ENCODE results near the gene TCFL5.
A peak's percentile ranks its signal among the peaks of the same experiment; 100 is the strongest.
"Not testable (repeated sequence)": the region's sequence is repeated elsewhere in the genome, so short reads cannot be mapped to it uniquely, and the experiment has no call there.

TCFL5 gene

DNA sequence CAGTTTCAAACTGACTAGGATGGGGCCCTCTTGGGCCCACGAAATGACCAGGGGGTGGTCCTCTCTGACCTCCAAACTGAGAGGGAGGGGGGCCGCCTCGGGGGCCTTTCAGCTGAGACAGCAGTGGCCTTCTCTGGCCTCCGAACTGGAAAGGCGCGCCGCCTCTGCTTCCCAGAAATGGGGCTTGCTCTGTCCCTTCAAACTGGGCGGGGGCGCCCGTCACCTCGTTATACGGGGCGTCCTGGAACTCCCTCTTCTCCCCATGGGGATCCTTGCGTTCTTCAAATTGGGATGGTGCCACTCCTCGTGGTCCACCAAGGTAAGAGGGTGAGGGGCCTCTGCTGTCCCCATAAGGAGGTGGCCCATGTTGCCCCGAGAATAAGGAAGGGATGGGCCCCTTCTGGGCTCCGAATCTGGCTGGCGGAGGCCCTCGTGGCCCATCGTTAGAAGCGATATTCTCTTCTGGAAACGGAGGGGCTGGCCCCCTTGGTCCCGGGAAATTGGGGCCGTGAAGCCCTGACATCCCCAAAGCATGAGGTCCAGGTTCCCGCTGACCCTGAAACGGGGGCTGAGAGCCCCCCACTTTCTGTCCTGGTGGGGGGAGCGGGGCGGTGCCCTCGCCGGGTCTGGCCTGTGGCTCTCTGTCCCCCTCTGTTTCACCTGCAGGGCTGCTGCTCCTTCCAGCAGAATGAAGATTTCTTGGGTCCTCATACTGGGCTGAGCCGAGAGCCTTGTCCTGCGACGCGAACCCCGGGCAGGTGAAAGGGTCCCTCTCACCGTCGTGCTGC, 18.7 kb upstream of the TCFL5 start:
- DNase-seq (ENCODE audit: low read depth in 2 of 2) = no peak

DNA sequence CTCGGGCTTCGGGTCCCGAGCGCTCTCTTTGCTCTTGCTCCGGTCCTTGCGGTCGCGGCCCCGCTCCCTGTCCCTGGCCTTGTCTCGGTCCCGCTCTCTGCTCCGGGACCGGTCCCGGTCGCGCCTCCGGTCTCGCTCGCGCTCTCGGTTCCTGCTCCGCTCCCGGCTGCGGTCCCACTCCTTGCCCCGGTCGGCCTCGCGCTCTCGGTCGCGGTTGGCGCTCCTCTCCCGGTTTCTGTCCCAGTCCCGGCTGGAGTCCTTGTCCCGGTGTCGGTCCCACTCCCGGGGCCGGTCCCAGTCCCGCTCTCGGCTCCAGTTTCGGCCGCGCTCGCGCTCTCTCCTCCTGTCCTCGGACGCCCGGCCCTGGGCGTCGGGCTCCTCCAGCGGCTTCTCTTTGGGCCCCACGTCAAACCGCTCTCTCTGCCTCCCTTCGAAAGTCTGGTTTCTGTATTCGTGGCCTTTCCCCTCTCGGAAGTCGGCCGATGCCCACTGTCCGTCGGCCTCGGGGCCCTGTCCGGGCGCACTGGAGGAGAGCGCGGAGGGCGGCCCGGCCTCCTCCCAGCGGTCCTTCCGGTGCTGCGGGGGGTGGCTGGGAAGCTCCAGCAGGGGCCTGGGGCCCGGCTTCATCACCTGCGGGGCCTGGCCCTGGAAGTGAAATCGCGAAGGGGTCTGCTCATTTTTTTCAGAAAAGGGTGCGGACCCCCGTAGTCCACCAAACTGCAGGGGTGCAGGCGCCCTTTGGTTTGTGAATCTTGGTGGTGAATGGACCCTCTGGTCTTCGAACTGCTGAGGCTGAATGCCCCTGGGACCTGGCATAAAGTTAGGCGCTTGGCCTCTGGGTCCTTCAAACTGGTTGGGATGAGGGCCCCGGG, 17.9 kb upstream of the TCFL5 start:
- no peak for DNase-seq (ENCODE audit: low read depth in 2 of 2)

DNA sequence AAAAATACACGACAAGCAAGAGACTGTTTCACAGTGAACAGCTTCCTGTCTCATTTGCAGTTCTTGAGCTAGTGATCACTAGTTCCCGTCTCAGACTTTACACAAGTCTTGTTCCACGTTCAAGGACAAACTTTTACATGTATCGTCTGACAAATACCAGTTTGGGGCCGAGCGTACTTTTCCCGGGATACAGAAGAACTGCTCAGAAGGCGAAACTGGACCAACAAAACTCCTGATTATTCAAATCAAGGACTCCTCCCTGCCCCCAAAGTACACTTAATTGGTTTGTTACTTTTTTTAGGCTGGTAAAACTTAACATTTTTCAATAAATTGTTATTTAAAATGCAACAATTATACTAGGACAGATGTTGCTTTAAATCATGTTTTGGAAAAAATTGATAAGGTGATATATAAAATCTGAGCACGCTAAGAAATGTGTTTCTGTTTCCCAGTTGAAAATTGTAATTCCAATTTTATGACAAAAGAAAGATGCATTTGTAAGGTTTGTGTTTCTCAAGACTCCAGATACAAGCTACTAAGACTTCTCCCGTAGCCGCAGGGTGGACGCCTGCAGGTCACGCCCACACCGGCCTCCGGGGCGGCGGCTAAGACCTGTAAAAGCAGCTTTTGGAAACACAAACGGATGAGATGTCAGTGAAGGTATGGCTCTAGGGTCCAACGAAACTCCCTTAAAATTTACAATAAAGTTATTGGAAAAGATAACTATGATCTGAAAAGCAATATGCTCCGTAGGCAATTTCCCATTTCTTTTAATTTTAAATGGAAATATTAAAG, 16.8 kb upstream of the TCFL5 start:
- no peak for DNase-seq (ENCODE audit: low read depth in 2 of 2)

DNA sequence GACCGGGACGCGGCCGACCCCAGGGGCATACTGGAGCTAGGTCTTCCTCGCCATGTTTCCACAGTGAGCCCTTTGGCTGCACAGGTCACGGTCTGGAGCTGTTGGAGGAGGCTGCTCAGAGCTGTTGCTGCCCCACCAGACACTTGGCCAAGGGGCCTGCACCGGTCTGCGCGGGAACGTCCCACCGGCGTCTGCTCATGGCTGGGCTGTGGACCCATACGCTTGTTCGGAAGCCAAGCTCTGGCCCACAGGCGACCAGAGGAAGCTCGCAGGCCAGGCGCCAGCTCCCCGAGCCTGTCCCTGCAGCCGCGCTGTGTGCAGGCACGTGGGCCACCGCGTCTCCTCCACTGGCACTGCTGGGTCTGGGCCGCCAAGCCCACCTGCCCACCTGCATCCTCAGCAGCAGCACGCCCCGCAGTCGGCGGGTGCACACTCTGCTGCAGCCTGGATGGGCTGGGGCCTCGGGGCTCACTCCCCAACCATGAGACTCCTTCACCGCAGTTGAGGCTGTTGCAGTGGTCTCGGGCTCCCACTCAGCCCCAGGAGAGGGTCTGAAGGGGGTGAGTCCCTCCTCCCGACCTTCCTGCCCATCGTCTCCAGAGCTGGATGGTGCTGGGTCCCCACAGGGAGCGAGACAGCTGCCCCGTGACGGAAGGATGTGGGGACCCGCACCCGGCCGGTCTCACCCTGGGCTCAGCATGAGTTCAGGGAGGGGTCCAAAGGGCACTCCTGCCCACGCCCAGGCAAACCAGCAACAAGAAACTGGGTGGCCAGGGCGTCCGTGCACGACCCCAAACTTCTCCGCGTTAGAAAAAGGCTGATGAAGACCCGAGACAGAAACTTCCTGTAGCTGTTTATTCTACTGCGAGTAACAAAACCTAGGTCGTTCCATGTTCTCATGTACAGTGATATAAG, 15.5 kb upstream of the TCFL5 start:
- DNase-seq (ENCODE audit: low read depth in 2 of 2) = no peak

DNA sequence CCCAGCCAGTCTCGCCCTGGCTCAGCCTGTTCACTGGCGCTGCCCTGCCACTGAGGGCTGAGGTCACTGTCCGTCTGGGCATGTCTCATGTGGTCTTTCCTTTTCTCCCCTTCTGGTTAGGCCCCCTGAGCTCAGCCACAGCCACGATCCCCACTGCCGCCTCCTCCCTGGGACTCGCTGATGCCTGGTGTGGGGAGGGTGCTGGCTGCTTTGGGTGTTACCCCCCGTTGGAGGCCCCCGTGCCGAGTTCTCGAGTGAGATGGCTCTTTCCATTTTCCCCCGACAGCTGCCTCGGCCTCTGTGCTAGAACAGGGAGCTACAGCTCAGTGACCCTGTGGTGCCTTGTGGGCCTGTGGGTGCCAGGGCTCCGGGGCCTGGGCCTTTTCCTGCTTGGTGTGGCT, 14.9 kb upstream of the TCFL5 start:
- no peak for DNase-seq (ENCODE audit: low read depth in 2 of 2)

DNA sequence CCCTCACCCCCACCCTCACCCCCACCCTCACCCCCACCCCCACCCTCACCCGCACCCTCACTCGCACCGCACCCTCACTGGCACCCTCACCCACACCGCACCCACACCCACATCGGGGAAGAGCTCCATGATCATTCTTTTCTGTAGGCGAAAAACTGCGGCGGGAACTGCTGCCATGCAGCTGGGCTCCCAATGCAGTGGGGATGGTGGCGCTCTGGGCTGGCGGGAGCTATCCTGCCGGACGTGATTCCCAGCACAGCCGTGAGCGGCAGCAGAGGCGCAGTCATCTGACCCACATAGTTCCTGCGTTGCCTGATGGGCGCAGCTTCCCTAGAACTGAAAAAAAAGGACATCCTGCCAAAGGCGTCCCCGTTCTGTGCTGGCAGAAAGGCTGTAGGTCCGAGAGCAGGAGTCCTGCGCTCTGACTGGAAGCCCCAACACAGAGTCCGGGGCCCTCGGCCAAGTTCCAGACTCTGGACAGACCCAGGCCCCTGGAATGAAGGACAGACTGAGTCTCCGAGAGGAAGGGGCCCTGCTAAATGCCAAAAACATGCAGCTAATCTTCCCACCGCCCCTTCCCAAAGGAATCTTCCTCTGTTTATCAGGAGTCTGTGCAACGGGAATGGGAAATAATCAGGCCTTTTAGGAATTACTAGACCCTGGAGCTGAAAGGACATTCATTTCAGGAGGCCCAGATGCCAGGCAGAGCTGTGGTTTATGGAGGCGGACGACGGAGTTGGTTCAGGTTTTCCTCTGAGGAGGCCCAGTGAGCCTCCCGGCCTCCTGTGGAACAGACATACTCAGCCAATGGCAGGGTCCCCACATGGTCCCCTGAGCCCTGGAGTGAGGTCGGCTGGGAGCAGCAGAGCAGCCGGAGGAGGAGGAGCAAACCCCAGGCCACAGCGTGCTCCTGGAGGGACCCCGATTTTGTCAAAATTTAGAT, 14.1 kb upstream of the TCFL5 start:
- peak; percentile 64 to 73 for DNase-seq (ENCODE audit: low read depth in 2 of 2)

DNA sequence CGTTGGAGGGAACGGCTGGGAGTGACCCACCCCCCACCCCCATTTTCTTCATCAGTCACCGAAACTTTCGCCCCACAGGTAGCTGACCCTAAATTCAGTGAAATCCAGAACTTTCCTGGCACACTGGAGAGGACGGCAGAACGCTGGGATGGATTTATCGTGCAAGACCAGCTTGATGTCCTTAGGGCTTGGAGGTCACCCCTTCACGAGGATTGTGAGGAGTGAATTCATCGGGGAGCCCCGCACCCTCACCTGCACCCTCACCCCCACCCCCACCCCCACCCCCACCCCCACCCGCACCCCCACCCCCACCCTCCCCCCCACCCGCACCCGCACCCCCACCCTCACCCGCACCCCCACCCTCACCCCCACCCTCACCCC, 13.3 kb upstream of the TCFL5 start:
- DNase-seq (ENCODE audit: low read depth in 2 of 2) = no peak

DNA sequence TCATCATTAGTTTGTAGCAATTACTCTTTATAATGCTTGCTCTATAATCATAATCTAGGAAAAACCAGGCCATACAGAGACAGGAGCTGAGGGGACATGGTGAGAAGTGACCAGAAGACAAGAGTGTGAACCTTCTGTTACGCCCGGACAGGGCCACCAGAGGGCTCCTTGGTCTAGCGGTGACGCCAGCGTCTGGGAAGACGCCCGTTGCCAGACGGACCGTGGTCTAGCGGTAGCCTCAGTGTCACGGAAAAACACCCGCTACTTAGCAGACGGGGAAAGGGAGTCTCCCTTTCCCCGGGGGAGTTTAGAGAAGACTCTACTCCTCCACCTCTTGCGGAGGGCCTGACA, 12.0 kb upstream of the TCFL5 start:
- not testable (repeated sequence) for DNase-seq (ENCODE audit: low read depth in 2 of 2)

DNA sequence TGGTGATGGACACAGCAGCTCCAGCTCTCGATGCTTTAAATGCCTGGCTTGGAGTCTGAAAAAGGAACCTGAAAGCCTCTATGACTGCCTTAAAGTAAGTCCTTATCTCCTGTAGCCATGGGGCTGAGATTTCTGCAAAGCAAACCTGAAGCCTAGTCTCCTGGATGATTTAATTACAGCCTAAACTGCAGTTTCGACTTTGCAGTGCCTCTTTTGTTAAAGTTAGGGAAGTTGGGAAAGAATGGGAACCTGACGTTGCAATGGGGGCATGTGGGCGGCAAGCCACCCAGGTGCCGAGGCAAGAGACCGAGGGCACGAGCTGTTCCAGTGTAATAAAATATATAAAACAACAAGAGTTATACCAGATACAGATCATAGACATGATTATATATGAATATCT, 11.7 kb upstream of the TCFL5 start:
- DNase-seq (ENCODE audit: low read depth in 2 of 2) = no peak

DNA sequence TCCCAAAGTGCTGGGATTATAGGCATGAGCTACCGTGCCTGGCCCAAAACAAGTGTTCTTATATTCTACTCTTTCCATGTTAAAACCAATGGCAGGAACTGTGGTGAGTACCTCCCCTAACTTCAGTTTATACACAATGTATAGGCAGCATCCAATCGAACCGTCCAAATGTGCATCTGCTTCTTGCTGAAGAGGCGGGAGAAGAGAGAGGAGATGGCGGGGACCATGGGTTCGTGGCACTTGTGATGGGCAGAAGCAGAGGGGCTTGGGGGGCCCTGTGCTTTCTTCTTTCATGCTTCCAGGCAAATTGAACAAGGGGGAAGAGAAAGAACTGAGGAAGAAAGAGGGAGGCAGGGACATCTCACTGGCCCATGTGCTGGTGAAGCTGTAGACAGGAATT, 11.2 kb upstream of the TCFL5 start:
- no peak for DNase-seq (ENCODE audit: low read depth in 2 of 2)

DNA sequence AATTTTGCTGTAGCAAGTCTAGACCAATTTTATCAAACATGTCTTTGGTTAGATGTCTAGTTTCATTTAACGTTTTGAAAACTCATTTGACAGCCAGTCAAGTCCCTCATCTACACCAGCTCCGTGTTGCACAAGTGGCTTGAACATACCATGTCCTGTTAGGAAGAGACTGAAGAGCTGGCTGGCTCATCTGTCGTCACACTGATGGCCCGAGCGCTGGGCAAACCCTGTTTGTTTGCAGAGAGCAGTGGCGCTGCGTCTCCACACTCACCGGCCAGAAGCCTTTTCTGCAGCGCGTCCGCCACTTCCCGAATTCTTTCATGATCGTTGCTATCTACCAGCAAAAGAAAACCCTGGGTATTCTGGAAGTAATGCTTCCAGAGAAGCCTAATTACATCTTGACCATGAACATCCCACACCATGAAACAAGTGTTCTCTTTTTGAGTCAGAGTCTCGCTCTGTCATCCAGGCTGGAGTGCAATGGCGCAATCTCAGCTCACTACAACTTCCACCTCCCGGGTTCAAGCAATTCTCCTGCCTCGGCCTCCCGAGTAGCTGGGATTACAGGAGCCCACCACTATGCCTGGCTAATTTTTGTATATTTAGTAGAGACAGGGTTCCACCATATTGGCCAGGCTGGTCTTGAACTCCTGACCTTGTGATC, 10.7 kb upstream of the TCFL5 start:
- DNase-seq (ENCODE audit: low read depth in 2 of 2) = no peak

DNA sequence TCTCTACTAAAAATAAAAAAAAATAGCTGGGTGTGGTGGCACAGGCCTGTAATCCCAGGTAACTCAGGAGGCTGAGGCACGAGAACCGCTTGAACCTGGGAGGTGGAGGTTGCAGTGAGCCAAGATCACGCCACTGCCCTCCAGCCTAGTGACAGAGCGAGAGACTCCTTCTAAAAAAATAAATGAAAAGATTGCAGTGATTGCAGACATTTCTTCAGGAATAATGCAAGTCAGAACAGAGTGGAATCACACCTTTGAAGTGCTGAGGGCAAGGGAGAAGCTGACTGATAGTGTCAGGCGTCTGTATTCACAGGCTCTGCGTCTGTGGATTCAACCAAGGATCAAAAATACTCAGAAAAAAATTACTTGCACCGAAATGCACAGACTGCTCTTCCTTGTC, 2.6 kb upstream of the TCFL5 start:
- DNase-seq (ENCODE audit: low read depth in 2 of 2) = no peak

DNA sequence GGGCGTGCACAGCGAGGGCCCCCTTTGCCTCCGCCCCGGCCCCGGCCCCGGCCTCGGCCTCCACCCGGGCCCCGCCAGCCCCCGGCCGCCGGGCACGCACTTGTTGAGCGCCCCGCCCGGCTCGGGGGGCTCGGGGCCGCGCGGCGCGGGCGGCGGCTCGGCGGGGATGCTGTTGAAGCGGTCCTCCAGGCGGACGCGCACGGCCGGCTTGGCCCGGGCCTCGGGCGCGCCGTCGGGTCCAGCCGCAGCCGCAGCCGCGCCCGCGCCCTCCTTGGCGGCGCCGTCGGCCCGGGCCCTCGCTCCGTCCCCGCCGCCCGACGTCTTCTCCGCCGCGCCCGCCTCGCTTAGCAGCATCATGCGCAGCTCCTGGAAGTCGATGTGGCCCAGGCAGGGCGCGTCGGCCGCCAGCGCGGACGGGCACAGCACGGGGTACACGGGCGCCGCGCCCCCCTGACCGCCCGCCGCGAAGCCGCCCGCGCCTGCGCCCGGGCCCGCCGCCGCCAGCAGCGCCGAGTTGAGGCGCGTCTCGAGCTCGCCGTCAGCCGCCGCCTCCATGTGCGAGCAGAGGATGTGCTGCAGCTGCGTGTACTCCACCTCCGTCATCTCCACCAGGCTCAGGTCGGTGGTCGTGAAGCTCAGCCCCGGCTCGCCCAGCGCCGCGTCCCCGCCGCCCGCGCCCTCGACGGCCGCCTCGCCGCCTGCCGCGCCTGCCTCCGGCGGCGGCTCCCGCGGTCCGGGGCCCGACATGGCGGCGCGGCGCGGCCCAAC, 514 bp downstream of the TCFL5 start:
- no peak for DNase-seq (ENCODE audit: low read depth in 2 of 2)

DNA sequence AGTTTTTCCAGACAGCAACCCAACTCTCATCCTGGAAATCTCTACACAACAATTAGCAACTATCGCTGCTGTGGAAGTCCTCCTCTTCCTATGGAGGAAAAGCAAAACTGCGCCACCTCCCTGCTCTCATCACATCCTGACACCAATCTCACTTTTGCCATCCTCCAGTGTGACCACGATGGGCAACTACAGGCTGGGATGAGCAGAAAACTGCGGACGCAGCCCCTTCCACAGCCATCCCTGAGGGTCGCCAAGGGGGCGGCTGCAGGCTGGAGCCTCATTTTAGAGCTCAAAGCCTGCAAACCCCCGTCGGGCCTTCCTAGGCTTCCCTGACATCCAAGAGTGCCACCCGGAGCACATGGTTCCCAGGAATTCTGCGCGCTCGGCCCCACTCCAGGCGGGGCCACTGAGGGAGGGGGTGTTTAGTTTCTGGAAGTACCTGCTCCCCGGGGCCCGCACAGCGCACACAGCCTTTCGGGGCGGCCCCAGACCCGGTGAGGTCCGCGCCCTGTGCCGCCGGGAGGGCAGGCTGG, 1.2 kb downstream of the TCFL5 start:
- no peak for DNase-seq (ENCODE audit: low read depth in 2 of 2)

DNA sequence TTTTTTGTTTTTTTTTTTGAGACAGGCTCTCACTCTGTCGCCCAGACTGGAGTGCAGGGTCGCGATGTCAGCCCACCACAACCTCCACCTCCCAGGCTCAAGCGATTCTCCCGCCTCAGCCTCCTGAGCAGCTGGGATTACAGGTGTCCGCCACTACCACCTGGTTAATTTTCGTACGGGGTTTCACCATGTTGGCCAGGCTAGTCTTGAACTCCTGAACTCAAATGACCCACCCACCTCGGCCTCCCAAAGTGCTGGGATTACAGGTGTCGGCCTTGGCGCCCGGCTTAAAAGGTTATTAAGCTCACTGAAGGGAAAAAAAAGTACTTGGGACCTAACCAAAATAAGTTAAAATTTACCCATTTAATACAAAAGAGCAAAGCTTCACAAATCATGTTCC, 1.9 kb downstream of the TCFL5 start:
- DNase-seq (ENCODE audit: low read depth in 2 of 2) = no peak

DNA sequence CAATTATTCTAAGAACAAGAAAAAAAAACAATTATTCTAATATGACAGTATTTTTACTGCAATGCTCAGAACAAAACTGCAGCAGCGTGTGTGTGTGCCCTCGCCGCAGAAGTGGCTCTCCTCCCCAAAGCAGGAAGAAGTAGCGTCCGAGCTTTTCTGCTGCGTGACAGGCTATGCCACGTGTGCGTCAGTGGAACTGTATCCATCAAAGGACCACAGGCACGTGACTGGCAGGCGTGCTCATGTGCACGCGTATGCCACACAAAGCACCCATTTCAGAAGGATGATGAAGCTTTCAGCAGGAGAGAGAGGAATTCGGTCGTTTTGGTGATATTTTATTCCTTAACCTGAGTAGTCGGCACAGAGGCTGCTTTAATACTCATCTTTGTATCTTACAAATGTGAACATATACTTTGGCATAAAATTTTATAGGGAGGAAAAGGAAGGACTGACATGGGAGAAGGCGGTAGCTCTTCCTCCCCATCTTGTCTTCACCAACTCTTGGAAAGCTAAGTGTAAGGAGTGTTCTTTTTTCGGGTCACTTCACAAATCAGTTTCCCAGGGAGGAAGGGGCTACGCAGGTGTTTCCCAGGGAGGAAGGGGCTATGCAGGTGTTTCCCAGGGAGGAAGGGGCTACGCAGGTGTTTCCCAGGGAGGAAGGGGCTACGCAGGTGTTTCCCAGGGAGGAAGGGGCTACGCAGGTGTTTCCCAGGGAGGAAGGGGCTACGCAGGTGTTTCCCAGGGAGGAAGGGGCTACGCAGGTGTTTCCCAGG, 3.4 kb downstream of the TCFL5 start:
- DNase-seq (ENCODE audit: low read depth in 2 of 2) = no peak

DNA sequence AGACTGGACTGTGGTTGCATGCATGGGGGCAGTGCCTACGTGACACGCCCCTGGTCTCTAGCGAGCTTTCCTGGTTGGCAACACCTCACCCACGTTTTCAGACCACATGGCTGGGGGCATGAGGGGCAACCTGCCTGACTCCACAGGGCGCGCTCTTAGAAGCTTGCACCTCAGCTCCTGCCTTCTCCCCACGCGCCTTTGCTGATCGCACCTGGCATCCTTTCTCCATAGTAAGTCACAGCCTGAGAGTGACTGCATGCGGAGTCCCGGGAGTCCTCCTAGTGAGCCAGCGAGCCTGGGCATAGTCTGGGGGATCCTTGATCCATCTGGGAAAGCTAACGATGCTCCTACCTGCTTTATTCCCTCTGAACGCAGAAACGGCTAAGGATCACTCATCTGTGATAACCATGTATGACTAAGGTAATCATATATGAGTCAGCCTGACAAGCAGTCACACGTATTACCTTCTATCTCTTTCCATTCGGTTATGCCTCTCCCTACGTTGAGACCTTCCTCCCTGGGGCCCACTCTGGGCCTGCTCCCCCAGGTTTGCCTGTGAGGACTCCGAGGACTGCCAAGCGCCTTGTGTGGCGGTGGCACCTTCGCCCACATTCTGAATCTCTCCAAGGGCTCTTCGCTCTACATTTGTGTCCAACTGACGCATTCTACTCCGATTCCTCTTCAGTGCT, 4.5 kb downstream of the TCFL5 start:
- no peak for DNase-seq (ENCODE audit: low read depth in 2 of 2)
